CD8-positive, alpha-beta memory T cell (primary cell): ENCODE results near the gene CTNND2. TPM values are rescaled to one million over a fixed set of nuclear protein-coding genes. Genes with fewer than 3 reads are reported as not detected.

Experiments
- CTCF ChIA-PET: fragments of 350-600 bp; sonication (Branson Sonifier 250); formaldehyde crosslinking; loops from one replicate; lab custom pipeline; 2021; ENCODE audit warnings: antibody characterized with exemption; lab: Charles Lee
- POLR2A ChIA-PET: fragments of 350-600 bp; sonication (Branson Sonifier 250); formaldehyde crosslinking; loops from one replicate; lab custom pipeline; 2021; ENCODE audit warnings: antibody characterized with exemption; lab: Charles Lee
- DNase-seq, 5 donors: peaks; one replicate each; pipeline versions ENCODE4 v3.0.0 to v3.0.0-alpha.2; 2020 to 2022; ENCODE audit warnings: mixed read lengths in 1 of 5
- H3K27ac ChIP-seq: one replicate; pipeline ENCODE4 v1.7.0; 2013; ENCODE audit warnings: low read depth, mild to moderate bottlenecking, low read length, moderate library complexity
- H3K27me3 ChIP-seq: 2 replicates; pipeline ENCODE4 v1.7.0; 2013; ENCODE audit warnings: low read length, mild to moderate bottlenecking; ENCODE audit not compliant: insufficient read depth, poor library complexity, severe bottlenecking
- H3K36me3 ChIP-seq: 2 replicates; pipeline ENCODE4 v1.7.0; 2013; ENCODE audit warnings: mild to moderate bottlenecking, low read length, moderate library complexity; ENCODE audit not compliant: insufficient read depth
- H3K4me1 ChIP-seq: 2 replicates; pipeline ENCODE4 v1.7.0; 2013; ENCODE audit warnings: mild to moderate bottlenecking, low read length, moderate library complexity; ENCODE audit not compliant: insufficient read depth
- H3K4me3 ChIP-seq: 2 replicates; pipeline ENCODE4 v1.7.0; 2013; ENCODE audit warnings: mild to moderate bottlenecking, low read length
- H3K9me3 ChIP-seq: 2 replicates; pipeline ENCODE4 v1.7.0; 2013; ENCODE audit warnings: mild to moderate bottlenecking, low read length
- H3K27ac Mint-ChIP-seq, 8 donors: one replicate each; pipeline ENCODE4 v1.8.0; 2020 to 2021; ENCODE audit warnings: mixed read lengths in 8 of 8, mild to moderate bottlenecking in 6 of 8, inconsistent platforms in 3 of 8, moderate library complexity in 3 of 8
- H3K27me3 Mint-ChIP-seq, 2 donors: one replicate each; pipeline ENCODE4 v1.8.0; 2020 to 2021; ENCODE audit warnings: mixed read lengths in 2 of 2, mild to moderate bottlenecking in 1 of 2, moderate library complexity in 1 of 2
- H3K36me3 Mint-ChIP-seq, 3 donors: one replicate each; pipeline ENCODE4 v1.8.0; 2020 to 2021; ENCODE audit warnings: mixed read lengths in 3 of 3, inconsistent platforms in 1 of 3, mild to moderate bottlenecking in 1 of 3
- H3K4me1 Mint-ChIP-seq, 3 donors: one replicate each; pipeline ENCODE4 v1.8.0; 2020 to 2021; ENCODE audit warnings: mixed read lengths in 3 of 3, inconsistent platforms in 1 of 3, mild to moderate bottlenecking in 1 of 3
- H3K4me3 Mint-ChIP-seq, 7 donors: one replicate each; pipeline ENCODE4 v1.8.0; 2020 to 2021; ENCODE audit warnings: mixed read lengths in 7 of 7, mild to moderate bottlenecking in 6 of 7, moderate library complexity in 4 of 7, inconsistent platforms in 2 of 7
- H3K9me3 Mint-ChIP-seq, 5 donors: one replicate each; pipeline ENCODE4 v1.8.0; 2020 to 2022; ENCODE audit warnings: mixed read lengths in 5 of 5, mild to moderate bottlenecking in 3 of 5, moderate library complexity in 2 of 5, inconsistent platforms in 1 of 5
- polyA plus RNA-seq: library from polyadenylated mRNA; unstranded; fragments of 300-500 nt; fragmentation: Illumina TruSeq; gene quantifications from one replicate; pipeline ENCODE4 v1.2.3, GENCODE V29; 2021
- total RNA-seq, 2 experiments: library from RNA; stranded (reverse); gene quantifications; one replicate each; pipeline ENCODE4 v1.2.3, GENCODE V29; 2021

Gene CTNND2
- total and polyA plus RNA-seq, 3 experiments from 2014 or later = not detected

- no peak overlapping the region for H3K4me3 Mint-ChIP-seq
- DNase-seq = no peak
- peaks cover 0 to 4% (median 0%) of the 10 kb centered on the region in 5 donors for H3K9me3 Mint-ChIP-seq
- POLR2A ChIA-PET = no interaction called here
- no peaks in the 10 kb centered on the region for H3K4me1 Mint-ChIP-seq
- no peaks in the 10 kb centered on the region for H3K27me3 ChIP-seq
- no peaks in the 10 kb centered on the region for H3K9me3 ChIP-seq
- H3K27ac Mint-ChIP-seq = no peak overlapping the region
- no peak overlapping the region for H3K4me3 ChIP-seq
- H3K36me3 Mint-ChIP-seq = no peaks in the 10 kb centered on the region
- CTCF ChIA-PET = no interaction called here
- peaks cover 0 to 4% of the 10 kb centered on the region in 2 donors for H3K27me3 Mint-ChIP-seq
- no peaks in the 10 kb centered on the region for H3K4me1 ChIP-seq
- no peak overlapping the region for H3K27ac ChIP-seq
- H3K36me3 ChIP-seq = no peaks in the 10 kb centered on the region
These were observed 760.6 kb downstream of the CTNND2 start for GRCh38 chr5:11143456-11144267.

DNA sequence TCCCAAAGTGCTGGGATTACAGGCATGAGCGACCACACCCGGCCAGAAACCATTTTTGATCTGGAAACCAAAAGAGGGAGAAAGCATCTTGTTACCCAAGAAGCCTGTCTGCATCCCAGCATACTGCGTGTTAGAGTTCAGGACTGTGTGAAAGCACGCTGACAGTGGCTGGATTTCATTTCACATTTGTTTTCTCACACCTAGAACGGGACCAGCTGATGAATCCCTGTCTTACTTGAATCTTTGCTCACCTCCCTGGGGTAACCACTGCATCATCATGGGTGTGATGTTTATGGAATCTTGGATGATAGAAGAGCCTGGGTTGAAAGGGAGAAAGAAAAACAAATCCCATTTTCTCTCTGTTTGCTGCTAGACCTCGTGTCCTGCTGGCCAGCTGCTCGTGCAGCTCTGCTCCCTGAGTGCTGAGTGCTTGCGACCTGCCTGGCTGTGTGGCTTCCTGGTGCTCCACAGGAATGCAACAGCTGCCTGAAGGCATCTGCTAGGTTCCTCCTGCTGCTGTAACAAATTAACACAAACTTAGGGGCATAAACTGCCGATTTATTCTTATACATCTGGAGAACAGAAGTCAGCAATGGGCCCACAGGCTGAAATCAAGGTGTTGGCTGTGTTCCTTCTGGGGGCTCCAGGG lies 764.9 kb downstream of the CTNND2 start:
- Mint-ChIP-seq H3K27me3 (peaks cover 0 to 4% of the 10 kb centered on the region in 2 donors), H3K4me3 (no peak overlapping the region), H3K27ac (no peak overlapping the region), H3K4me1 (no peaks in the 10 kb centered on the region), H3K36me3 (no peaks in the 10 kb centered on the region), H3K9me3 (peaks cover 0 to 4% (median 3%) of the 10 kb centered on the region in 5 donors)
- Histone ChIP-seq H3K36me3 (no peaks in the 10 kb centered on the region), H3K27me3 (no peaks in the 10 kb centered on the region), H3K9me3 (no peaks in the 10 kb centered on the region), H3K4me3 (no peak overlapping the region), H3K4me1 (no peaks in the 10 kb centered on the region), H3K27ac (no peak overlapping the region)
- CTCF ChIA-PET = no interaction called here
- DNase-seq = no peak
- POLR2A ChIA-PET = interaction anchor here (0.6 kb wide), 1 partner anchor 786 kb away, joined by 3 read pairs; the partner anchor contains the start of gene MARCHF6

- DNase-seq = no peak
- ChIA-PET POLR2A (no interaction called here), CTCF (no interaction called here)
- Mint-ChIP-seq H3K9me3 (peaks cover 0 to 4% (median 0%) of the 10 kb centered on the region in 5 donors), H3K27me3 (peaks cover 0 to 6% of the 10 kb centered on the region in 2 donors), H3K27ac (no peak overlapping the region), H3K4me3 (no peak overlapping the region), H3K36me3 (no peaks in the 10 kb centered on the region), H3K4me1 (no peaks in the 10 kb centered on the region)
- no peak overlapping the region for H3K27ac ChIP-seq
- no peaks in the 10 kb centered on the region for H3K27me3 ChIP-seq
- H3K4me1 ChIP-seq = no peaks in the 10 kb centered on the region
- H3K36me3 ChIP-seq = no peaks in the 10 kb centered on the region
- no peaks in the 10 kb centered on the region for H3K9me3 ChIP-seq
- H3K4me3 ChIP-seq = no peak overlapping the region
These were observed 774.1 kb downstream of the CTNND2 start for GRCh38 chr5:11130131-11130530.

DNA sequence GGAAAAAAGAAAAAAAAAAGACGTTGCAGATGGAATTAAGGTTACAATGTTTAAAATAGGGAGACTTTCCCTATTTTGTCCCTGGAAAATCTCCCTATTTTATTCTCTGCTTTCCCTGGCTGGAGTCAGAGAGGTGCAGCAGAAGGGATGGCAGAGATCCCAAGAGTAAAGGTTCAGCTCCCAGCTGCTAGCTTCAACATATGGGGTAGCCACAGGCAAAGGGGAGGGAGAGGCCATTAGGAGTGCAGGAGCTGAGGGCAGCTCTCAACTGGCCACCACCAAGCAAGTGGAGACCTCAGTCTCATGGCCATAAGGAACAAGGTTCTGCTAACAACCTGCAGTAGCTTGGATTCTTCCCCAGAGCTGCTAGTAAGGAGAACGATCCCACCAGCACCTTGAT lies 776.2 kb downstream of the CTNND2 start:
- no peak for DNase-seq
- Histone ChIP-seq H3K27me3 (no peaks in the 10 kb centered on the region), H3K4me3 (no peak overlapping the region), H3K9me3 (no peaks in the 10 kb centered on the region), H3K36me3 (no peaks in the 10 kb centered on the region), H3K27ac (no peak overlapping the region), H3K4me1 (no peaks in the 10 kb centered on the region)
- POLR2A ChIA-PET = no interaction called here
- Mint-ChIP-seq H3K27me3 (peaks cover 0 to 6% of the 10 kb centered on the region in 2 donors), H3K36me3 (no peaks in the 10 kb centered on the region), H3K9me3 (peaks cover 0 to 4% (median 0%) of the 10 kb centered on the region in 5 donors), H3K4me1 (no peaks in the 10 kb centered on the region), H3K4me3 (no peak overlapping the region), H3K27ac (no peak overlapping the region)
- CTCF ChIA-PET = no interaction called here

DNA sequence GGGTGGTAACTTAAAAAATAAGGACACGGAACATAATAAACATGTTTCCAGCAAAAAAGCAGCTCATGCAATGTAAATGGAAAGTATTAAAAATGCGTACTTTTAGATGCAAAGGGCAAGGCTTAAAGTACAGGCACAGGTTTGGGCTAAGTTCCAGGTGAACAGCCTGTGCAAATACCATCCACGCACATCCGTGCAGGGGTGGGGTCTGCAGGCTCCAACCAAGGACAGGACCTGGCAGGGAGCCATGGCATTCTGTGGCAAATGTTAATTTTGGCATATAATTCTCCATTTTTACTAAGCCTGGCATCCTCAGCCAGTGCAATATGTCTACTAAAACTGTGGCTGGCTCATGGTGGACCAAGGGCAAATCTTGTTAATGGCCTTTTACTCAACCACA lies 777.4 kb downstream of the CTNND2 start:
- Histone ChIP-seq H3K27ac (no peak overlapping the region), H3K27me3 (no peaks in the 10 kb centered on the region), H3K4me3 (no peak overlapping the region), H3K4me1 (no peaks in the 10 kb centered on the region), H3K36me3 (no peaks in the 10 kb centered on the region), H3K9me3 (no peaks in the 10 kb centered on the region)
- no peak for DNase-seq
- Mint-ChIP-seq H3K4me3 (no peak overlapping the region), H3K27me3 (peaks cover 0 to 6% of the 10 kb centered on the region in 2 donors), H3K27ac (no peak overlapping the region), H3K36me3 (no peaks in the 10 kb centered on the region), H3K9me3 (peaks cover 0 to 4% (median 0%) of the 10 kb centered on the region in 5 donors), H3K4me1 (no peaks in the 10 kb centered on the region)
- ChIA-PET POLR2A (no interaction called here), CTCF (no interaction called here)

DNA sequence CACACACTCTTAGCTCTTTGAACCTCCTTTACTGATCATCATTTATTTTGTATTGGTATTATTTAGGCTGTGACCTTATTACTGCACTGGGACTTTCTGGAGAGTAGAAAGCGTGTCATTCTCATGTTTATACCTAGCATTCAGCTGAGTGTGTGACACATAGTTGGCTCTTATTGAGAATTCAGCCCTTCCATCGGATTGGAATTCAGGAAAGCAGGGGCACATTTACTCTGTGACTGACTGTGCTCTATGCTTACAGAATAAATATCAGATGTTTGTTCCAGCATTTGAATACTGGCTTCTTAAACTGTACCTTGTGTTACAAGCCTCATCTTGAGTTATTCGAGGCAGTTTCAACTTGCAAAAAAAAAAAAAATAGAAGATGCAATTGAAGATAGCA lies 782.4 kb downstream of the CTNND2 start:
- Histone ChIP-seq H3K4me1 (no peaks in the 10 kb centered on the region), H3K27me3 (no peaks in the 10 kb centered on the region), H3K27ac (no peak overlapping the region), H3K36me3 (no peaks in the 10 kb centered on the region), H3K4me3 (no peak overlapping the region), H3K9me3 (no peaks in the 10 kb centered on the region)
- H3K9me3 Mint-ChIP-seq = peaks cover 0 to 4% (median 0%) of the 10 kb centered on the region in 5 donors
- no peaks in the 10 kb centered on the region for H3K36me3 Mint-ChIP-seq
- H3K27me3 Mint-ChIP-seq = no peaks in the 10 kb centered on the region
- ChIA-PET POLR2A (no interaction called here), CTCF (no interaction called here)
- DNase-seq = no peak
- no peak overlapping the region for H3K4me3 Mint-ChIP-seq
- no peak overlapping the region for H3K27ac Mint-ChIP-seq
- H3K4me1 Mint-ChIP-seq = peaks cover 0 to 8% (median 1%) of the 10 kb centered on the region in 3 donors

DNA sequence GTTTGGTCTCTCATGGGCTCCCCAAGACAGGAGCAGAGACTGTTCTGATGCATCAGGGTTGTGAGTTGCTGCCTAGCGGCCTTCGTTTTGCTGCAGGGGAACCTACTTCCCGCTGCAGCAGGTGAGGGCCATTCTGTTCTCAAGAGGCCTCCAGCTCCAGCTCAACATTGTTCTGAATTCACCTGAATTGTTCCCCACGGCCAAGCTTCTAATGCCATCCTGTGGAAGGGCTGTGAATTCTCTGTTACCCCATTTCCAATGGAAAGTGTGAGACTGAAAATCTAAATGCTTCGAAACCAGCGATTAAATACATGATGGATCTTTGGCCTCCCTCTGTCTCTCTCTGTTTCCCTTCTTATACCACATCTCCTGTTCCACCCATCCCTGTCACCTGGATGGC lies 794.1 kb downstream of the CTNND2 start:
- Histone ChIP-seq H3K4me1 (no peaks in the 10 kb centered on the region), H3K36me3 (no peaks in the 10 kb centered on the region), H3K9me3 (no peaks in the 10 kb centered on the region), H3K27ac (no peak overlapping the region), H3K4me3 (no peak overlapping the region), H3K27me3 (no peaks in the 10 kb centered on the region)
- no peak overlapping the region for H3K27ac Mint-ChIP-seq
- no peaks in the 10 kb centered on the region for H3K36me3 Mint-ChIP-seq
- CTCF ChIA-PET = no interaction called here
- no peaks in the 10 kb centered on the region for H3K9me3 Mint-ChIP-seq
- POLR2A ChIA-PET = no interaction called here
- H3K4me1 Mint-ChIP-seq = no peaks in the 10 kb centered on the region
- H3K4me3 Mint-ChIP-seq = no peak overlapping the region
- no peak for DNase-seq
- no peaks in the 10 kb centered on the region for H3K27me3 Mint-ChIP-seq

- H3K9me3 Mint-ChIP-seq = no peaks in the 10 kb centered on the region
- CTCF ChIA-PET = no interaction called here
- no peaks in the 10 kb centered on the region for H3K4me1 ChIP-seq
- H3K9me3 ChIP-seq = no peaks in the 10 kb centered on the region
- no peak for DNase-seq
- H3K36me3 Mint-ChIP-seq = no peaks in the 10 kb centered on the region
- H3K27me3 Mint-ChIP-seq = no peaks in the 10 kb centered on the region
- no peak overlapping the region for H3K4me3 ChIP-seq
- POLR2A ChIA-PET = no interaction called here
- H3K27me3 ChIP-seq = no peaks in the 10 kb centered on the region
- no peaks in the 10 kb centered on the region for H3K4me1 Mint-ChIP-seq
- H3K36me3 ChIP-seq = no peaks in the 10 kb centered on the region
- no peak overlapping the region for H3K27ac ChIP-seq
- no peak overlapping the region for H3K27ac Mint-ChIP-seq
- no peak overlapping the region for H3K4me3 Mint-ChIP-seq
These were observed 798.5 kb downstream of the CTNND2 start for GRCh38 chr5:11105696-11106095.
